HEK293T (cell line): ENCODE results near the gene CD2BP2.

Experiments
- BHLHE40 ChIP-seq: fragments of 450-650 bp; IDR thresholded peaks from 2 replicates; pipeline ENCODE4 v1.6.1; 2016; ENCODE audit warnings: mild to moderate bottlenecking, moderate library complexity, borderline replicate concordance
- CTBP1 ChIP-seq: fragments of 450-650 bp; IDR thresholded peaks from 2 replicates; pipeline ENCODE4 v1.6.1; 2016; ENCODE audit warnings: borderline replicate concordance
- FOXA1 ChIP-seq: fragments of 450-650 bp; IDR thresholded peaks from 2 replicates; pipeline ENCODE4 v1.6.1; 2016; ENCODE audit warnings: mild to moderate bottlenecking
- LEF1 ChIP-seq: fragments of 450-650 bp; IDR thresholded peaks from 2 replicates; pipeline ENCODE4 v1.6.1; 2017; ENCODE audit warnings: mild to moderate bottlenecking, borderline replicate concordance
- NFRKB ChIP-seq: fragments of 450-650 bp; IDR thresholded peaks from 2 replicates; pipeline ENCODE4 v1.6.1; 2016; ENCODE audit warnings: mild to moderate bottlenecking, moderate library complexity
- PKNOX1 ChIP-seq: fragments of 450-650 bp; IDR thresholded peaks from 2 replicates; pipeline ENCODE4 v1.6.1; 2016
- SP1 ChIP-seq: fragments of 450-650 bp; IDR thresholded peaks from 2 replicates; pipeline ENCODE4 v1.6.1; 2017
- TARDBP ChIP-seq: fragments of 450-650 bp; IDR thresholded peaks from 2 replicates; pipeline ENCODE4 v1.6.1; 2016

- no peak for TF ChIP-seq NFRKB
- no peak for TF ChIP-seq BHLHE40
- no peak for TF ChIP-seq PKNOX1
- no peak for TF ChIP-seq CTBP1
- no peak for TF ChIP-seq FOXA1
- TF ChIP-seq SP1, result no peak
- no peak for TF ChIP-seq LEF1
- TF ChIP-seq TARDBP, result no peak
Measured at GRCh38 chr16:30369091-30369937, 14.2 kb upstream of the CD2BP2 start.
